H1 (cell line): ENCODE measurements around the gene EFNA3.

ENCODE experiments used
- ATF2 ChIP-seq: IDR thresholded peaks from 2 replicates; pipeline ENCODE4 v1.6.1; 2012; ENCODE audit warnings: low read length, inconsistent platforms
- CEBPB ChIP-seq: IDR thresholded peaks from 2 replicates; pipeline ENCODE4 v1.6.1; 2012; ENCODE audit warnings: low read depth, low read length
- CHD1 ChIP-seq: IDR thresholded peaks from 2 replicates; pipeline ENCODE4 v1.6.1; 2012; ENCODE audit warnings: low read depth, low read length, improper control_type of control experiment
- JUND ChIP-seq: IDR thresholded peaks from 2 replicates; pipeline ENCODE4 v1.6.1; 2011; ENCODE audit warnings: mild to moderate bottlenecking, improper control_type of control experiment, low read length
- KDM1A ChIP-seq: fragments of 200-600, 300-600 bp; sonication (generic); IDR thresholded peaks from 2 replicates; pipeline ENCODE4 v1.7.1; 2016; ENCODE audit warnings: mild to moderate bottlenecking, low read length, borderline replicate concordance
- POLR2A ChIP-seq, 2 experiments: IDR thresholded peaks; 1 replicate in 1 of 2; 2 replicates in 1 of 2; pipeline ENCODE4 v1.6.1; 2011; ENCODE audit warnings: low read depth in 2 of 2, low read length in 2 of 2, mild to moderate bottlenecking in 2 of 2; ENCODE audit errors: control extremely low read depth in 1 of 2
- RAD21 ChIP-seq, 2 experiments: IDR thresholded peaks in 1 of 2; conservative IDR thresholded peaks in 1 of 2; 2 replicates each; pipeline ENCODE4 v1.6.1; 2011; ENCODE audit warnings: low read depth in 2 of 2, low read length in 2 of 2, improper control_type of control experiment in 1 of 2, inconsistent platforms in 1 of 2, mild to moderate bottlenecking in 1 of 2, moderate library complexity in 1 of 2
- SP2 ChIP-seq: IDR thresholded peaks from 2 replicates; pipeline ENCODE4 v1.6.1; 2012; ENCODE audit warnings: mild to moderate bottlenecking, low read length, inconsistent platforms
- TEAD4 ChIP-seq: IDR thresholded peaks from 2 replicates; pipeline ENCODE4 v1.6.1; 2012; ENCODE audit warnings: low read depth, low read length, inconsistent platforms, mixed read lengths
- YY1 ChIP-seq: IDR thresholded peaks from 2 replicates; pipeline ENCODE4 v1.6.1; 2011; ENCODE audit warnings: low read depth, mild to moderate bottlenecking, low read length
- ZNF274 ChIP-seq: IDR thresholded peaks from 2 replicates; pipeline ENCODE4 v1.7.0; 2012; ENCODE audit warnings: low read length, borderline replicate concordance; ENCODE audit errors: extremely low read depth
- TF ChIP-seq, protein P1 (sequence below), 3 experiments: IDR thresholded peaks; 1 replicate in 2 of 3; 2 replicates in 1 of 3; pipeline versions ENCODE4 v1.5.1 to v1.6.1; 2011; ENCODE audit warnings: low read length in 3 of 3, mild to moderate bottlenecking in 3 of 3, inconsistent platforms in 2 of 3, low read depth in 1 of 3, moderate library complexity in 1 of 3; ENCODE audit not compliant: insufficient read depth in 1 of 3; ENCODE audit errors: control extremely low read depth in 1 of 3

DNA sequence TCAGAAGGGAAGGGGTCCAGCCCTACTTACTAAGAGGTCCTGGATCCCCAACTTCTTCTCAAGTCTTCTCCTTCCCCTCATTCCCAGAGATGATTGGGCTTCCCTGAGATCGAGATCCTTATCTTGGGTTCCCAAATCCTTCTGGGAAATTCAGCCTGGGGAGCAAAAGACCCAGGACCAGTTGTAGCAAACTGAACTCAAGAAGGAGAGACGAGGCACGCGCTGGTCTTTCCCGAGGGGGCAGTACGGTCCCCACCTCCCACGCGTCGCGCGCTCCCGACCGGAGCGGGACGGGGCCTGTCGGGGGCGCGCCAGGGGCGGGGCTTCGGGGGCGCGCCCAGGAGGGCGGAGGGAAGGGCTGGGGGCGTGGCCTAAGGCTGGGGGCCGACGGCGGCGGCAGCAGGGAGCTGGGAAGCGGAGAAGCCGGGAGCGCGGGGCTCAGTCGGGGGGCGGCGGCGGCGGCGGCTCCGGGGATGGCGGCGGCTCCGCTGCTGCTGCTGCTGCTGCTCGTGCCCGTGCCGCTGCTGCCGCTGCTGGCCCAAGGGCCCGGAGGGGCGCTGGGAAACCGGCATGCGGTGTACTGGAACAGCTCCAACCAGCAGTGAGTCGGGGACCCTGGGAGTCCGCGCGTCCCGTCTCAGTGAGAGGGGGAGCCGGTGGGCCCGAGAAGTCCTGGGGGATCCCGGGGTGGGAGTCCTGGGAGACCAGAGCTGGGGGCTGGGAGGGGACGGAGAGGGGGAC lies at the start of gene EFNA3:
- TF ChIP-seq YY1 (0 out of 2 replicates have a peak, but pooled peaks have one; percentile 5), JUND (no peak), SP2 (no peak), ZNF274 (no peak), ATF2 (no peak), KDM1A (no peak), RAD21 (IDR thresholded peaks at IDR 0.05 in 1 of 2, conservative IDR thresholded peaks at IDR 0.05 in 1 of 2; ENCODE audit: low read depth in 2 of 2, low read length in 2 of 2) (no peak), POLR2A (IDR thresholded peaks at IDR 0.05; ENCODE audit: control extremely low read depth in 1 of 2, low read depth in 2 of 2, low read length in 2 of 2) (no peak), TEAD4 (no peak), CEBPB (no peak), CHD1 (no peak)
- TF ChIP-seq, protein P1, sequence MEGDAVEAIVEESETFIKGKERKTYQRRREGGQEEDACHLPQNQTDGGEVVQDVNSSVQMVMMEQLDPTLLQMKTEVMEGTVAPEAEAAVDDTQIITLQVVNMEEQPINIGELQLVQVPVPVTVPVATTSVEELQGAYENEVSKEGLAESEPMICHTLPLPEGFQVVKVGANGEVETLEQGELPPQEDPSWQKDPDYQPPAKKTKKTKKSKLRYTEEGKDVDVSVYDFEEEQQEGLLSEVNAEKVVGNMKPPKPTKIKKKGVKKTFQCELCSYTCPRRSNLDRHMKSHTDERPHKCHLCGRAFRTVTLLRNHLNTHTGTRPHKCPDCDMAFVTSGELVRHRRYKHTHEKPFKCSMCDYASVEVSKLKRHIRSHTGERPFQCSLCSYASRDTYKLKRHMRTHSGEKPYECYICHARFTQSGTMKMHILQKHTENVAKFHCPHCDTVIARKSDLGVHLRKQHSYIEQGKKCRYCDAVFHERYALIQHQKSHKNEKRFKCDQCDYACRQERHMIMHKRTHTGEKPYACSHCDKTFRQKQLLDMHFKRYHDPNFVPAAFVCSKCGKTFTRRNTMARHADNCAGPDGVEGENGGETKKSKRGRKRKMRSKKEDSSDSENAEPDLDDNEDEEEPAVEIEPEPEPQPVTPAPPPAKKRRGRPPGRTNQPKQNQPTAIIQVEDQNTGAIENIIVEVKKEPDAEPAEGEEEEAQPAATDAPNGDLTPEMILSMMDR (IDR thresholded peaks at IDR 0.05; ENCODE audit: control extremely low read depth in 1 of 3, insufficient read depth in 1 of 3, low read depth in 1 of 3, low read length in 3 of 3) = 0 out of 4 replicates have a peak, but pooled peaks of 1 of the 3 experiments have one; percentile 4
